K562 (cell line): ENCODE measurements around the gene LTK. TPM values are rescaled to one million over a fixed set of nuclear protein-coding genes. Genes with fewer than 3 reads are reported as not detected.

Experiments
- CEBPG ChIP-seq, 3 experiments: fragments of 200-800 bp in 1 of 3; sonication (Bioruptor generic) in 1 of 3; sonication (generic) in 1 of 3; formaldehyde crosslinking in 1 of 3; IDR thresholded peaks in 2 of 3; conservative IDR thresholded peaks in 1 of 3; 2 replicates each; pipeline versions ENCODE4 v1.6.1 to v1.8.0; 2016 to 2022; ENCODE audit warnings: missing compliant biosample characterization in 2 of 3, missing genetic modification characterization in 2 of 3, mild to moderate bottlenecking in 1 of 3, missing genetic modification reagents in 1 of 3
- CREBBP ChIP-seq: IDR thresholded peaks from one replicate; pipeline ENCODE4 v1.6.1; 2012; ENCODE audit warnings: low read depth, mild to moderate bottlenecking, control low read depth, inconsistent platforms, low read length
- ESRRA ChIP-seq: fragments of 450-650 bp; IDR thresholded peaks from 2 replicates; pipeline ENCODE4 v1.6.1; 2014; ENCODE audit warnings: low read depth, mild to moderate bottlenecking, moderate library complexity, borderline replicate concordance
- MEIS2 ChIP-seq: fragments of 450-650 bp; IDR thresholded peaks from 2 replicates; pipeline ENCODE4 v1.6.1; 2014; ENCODE audit warnings: mild to moderate bottlenecking; ENCODE audit not compliant: partially characterized antibody
- NR2C2 ChIP-seq, 2 experiments: fragments of 200-800 bp in 1 of 2; sonication (Bioruptor generic) in 1 of 2; sonication (generic) in 1 of 2; formaldehyde crosslinking in 1 of 2; IDR thresholded peaks; 2 replicates each; pipeline versions ENCODE4 v1.6.1 to v1.8.0; 2016 to 2022; ENCODE audit warnings: mild to moderate bottlenecking in 1 of 2, missing compliant biosample characterization in 1 of 2, missing genetic modification characterization in 1 of 2, missing genetic modification reagents in 1 of 2
- PCBP1 ChIP-seq: fragments of 200-400 bp; formaldehyde crosslinking; IDR thresholded peaks from 2 replicates; pipeline ENCODE4 v1.6.1; 2018; ENCODE audit warnings: mild to moderate bottlenecking, low read depth, low read length; ENCODE audit not compliant: poor library complexity, severe bottlenecking
- PML ChIP-seq: IDR thresholded peaks from 2 replicates; pipeline ENCODE4 v1.6.1; 2012; ENCODE audit warnings: low read length, inconsistent platforms
- POLR3A ChIP-seq: IDR thresholded peaks from 2 replicates; pipeline ENCODE4 v1.6.1; 2011; ENCODE audit warnings: borderline replicate concordance, mild to moderate bottlenecking, moderate library complexity; ENCODE audit not compliant: insufficient read length, insufficient read depth; ENCODE audit errors: extremely low read depth
- SMAD1 ChIP-seq: fragments of 150-350 bp; IDR thresholded peaks from 2 replicates; pipeline ENCODE4 v1.6.1; 2014; ENCODE audit warnings: low read length, low read depth; ENCODE audit not compliant: partially characterized antibody
- SRSF7 ChIP-seq: fragments of 200-400 bp; formaldehyde crosslinking; optimal IDR thresholded peaks from 2 replicates; pipeline ENCODE3; 2017; ENCODE audit warnings: mild to moderate bottlenecking, low read depth, low read length
- ZNF354B ChIP-seq: fragments of 250-450 bp; sonication (Bioruptor Pico); IDR thresholded peaks from 2 replicates; pipeline ENCODE4 v1.4.0; 2020
- ZNF436 ChIP-seq: fragments of 250-450, 450-650 bp; sonication (Bioruptor Pico); formaldehyde crosslinking; IDR thresholded peaks from 2 replicates; pipeline ENCODE4 v1.7.0; 2020; ENCODE audit warnings: mild to moderate bottlenecking
- polyA plus RNA-seq, 8 experiments: library from polyadenylated mRNA; depleted of rRNA in 4 of 8; stranded (reverse) in 5 of 8; unstranded in 3 of 8; fragments of >200 nt; fragmentation: Nextera tagmentation in 2 of 8; fragmentation: Illumina TruSeq in 1 of 8; extraction: Ambion mirVana in 2 of 8; extraction: Trizol in 1 of 8; gene quantifications; 2 replicates each; pipeline versions ENCODE4 v1.2.1 to v1.2.3, GENCODE V29; 2011 to 2014; ENCODE audit warnings: inconsistent platforms in 1 of 8, missing spikeins in 1 of 8
- total RNA-seq, 7 experiments: library from RNA; depleted of rRNA in 6 of 7; stranded (reverse); fragments of >200 nt in 6 of 7; fragmentation: Illumina TruSeq in 2 of 7; extraction: Trizol in 2 of 7; gene quantifications; 2 replicates each; pipeline versions ENCODE4 v1.2.1 to v1.2.3, GENCODE V29; 2011 to 2021; ENCODE audit warnings: low replicate concordance in 1 of 7
- TF ChIP-seq, protein P1 (sequence below): IDR thresholded peaks from 2 replicates; pipeline ENCODE4 v1.6.1; 2012; ENCODE audit warnings: low read depth, low read length, improper control_type of control experiment, borderline replicate concordance
- TF ChIP-seq, protein P2 (sequence below): sonication (generic); formaldehyde crosslinking; IDR thresholded peaks from 2 replicates; pipeline ENCODE4 v1.8.0; 2022; ENCODE audit warnings: missing genetic modification reagents, mild to moderate bottlenecking, borderline replicate concordance
- TF ChIP-seq, protein P3 (sequence below): IDR thresholded peaks from 3 replicates; pipeline ENCODE4 v1.6.1; 2011; ENCODE audit warnings: borderline replicate concordance, mild to moderate bottlenecking, moderate library complexity; ENCODE audit not compliant: insufficient read length; ENCODE audit errors: extremely low read depth
- TF ChIP-seq, protein P4 (sequence below): sonication (generic); formaldehyde crosslinking; IDR thresholded peaks from 2 replicates; pipeline ENCODE4 v1.8.0; 2022; ENCODE audit warnings: missing genetic modification reagents, mild to moderate bottlenecking, moderate library complexity, borderline replicate concordance
- TF ChIP-seq, protein P5 (sequence below): sonication (generic); IDR thresholded peaks from 2 replicates; pipeline ENCODE4 v1.6.1; 2016

Gene LTK
- total and polyA plus RNA-seq, 9 of the 15 experiments (the other 6 are each of a cell fraction or from before 2014, with no cell fraction given): 0.25 to 4.4 (median 1.8) TPM

DNA sequence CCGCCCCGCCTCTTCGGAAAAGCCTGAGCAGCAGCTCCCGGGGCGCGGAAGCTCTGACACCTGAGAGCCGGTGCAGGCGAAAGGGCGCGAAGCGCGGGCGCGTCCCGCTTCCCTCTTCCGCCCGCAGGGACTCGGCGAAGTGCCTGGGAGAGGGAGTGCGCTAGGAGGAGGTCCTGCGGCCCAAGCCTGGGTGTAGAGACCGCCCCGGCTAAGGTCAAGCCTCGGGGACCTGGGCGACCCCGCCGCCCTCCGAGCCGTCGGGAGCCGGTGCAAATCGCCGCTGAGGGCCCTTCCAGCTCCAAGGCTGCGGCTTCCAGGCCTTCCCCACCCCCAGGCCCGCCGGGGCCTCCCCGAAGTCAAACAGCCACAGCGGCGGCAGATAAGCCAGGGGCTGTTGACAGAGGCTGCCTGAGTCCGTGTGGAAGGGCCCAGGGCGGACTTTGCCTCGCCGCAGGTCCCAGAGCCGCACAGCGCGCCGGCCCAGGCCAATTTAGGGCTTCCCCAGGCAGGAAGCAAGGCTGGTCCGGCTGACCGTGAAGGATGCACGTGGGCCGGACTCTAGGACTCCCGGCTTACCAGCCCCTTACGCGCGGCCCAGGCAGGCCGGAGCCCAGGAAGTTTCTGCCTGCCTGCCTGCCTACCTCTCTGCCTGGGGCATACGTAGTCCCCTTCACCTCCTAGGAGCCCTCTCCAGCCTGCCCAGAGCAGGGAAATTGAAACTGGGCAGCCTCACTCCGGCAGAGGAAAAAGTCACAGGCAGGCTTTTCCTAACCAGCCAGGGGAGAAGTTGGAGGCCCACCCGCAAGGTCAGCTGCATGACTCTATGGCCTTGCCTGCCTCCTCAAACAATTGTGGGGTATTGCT, 17.7 kb downstream of the LTK start (continued):
- TF ChIP-seq, protein P1, sequence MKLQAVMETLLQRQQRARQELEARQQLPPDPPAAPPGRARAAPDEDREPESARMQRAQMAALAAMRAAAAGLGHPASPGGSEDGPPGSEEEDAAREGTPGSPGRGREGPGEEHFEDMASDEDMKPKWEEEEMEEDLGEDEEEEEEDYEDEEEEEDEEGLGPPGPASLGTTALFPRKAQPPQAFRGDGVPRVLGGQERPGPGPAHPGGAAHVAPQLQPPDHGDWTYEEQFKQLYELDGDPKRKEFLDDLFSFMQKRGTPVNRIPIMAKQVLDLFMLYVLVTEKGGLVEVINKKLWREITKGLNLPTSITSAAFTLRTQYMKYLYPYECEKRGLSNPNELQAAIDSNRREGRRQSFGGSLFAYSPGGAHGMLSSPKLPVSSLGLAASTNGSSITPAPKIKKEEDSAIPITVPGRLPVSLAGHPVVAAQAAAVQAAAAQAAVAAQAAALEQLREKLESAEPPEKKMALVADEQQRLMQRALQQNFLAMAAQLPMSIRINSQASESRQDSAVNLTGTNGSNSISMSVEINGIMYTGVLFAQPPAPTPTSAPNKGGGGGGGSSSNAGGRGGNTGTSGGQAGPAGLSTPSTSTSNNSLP: no peak
- TF ChIP-seq, protein P2, sequence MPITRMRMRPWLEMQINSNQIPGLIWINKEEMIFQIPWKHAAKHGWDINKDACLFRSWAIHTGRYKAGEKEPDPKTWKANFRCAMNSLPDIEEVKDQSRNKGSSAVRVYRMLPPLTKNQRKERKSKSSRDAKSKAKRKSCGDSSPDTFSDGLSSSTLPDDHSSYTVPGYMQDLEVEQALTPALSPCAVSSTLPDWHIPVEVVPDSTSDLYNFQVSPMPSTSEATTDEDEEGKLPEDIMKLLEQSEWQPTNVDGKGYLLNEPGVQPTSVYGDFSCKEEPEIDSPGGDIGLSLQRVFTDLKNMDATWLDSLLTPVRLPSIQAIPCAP (CRISPR knock-in tag): no peak
- TF ChIP-seq PCBP1: no peak
- TF ChIP-seq ZNF354B (CRISPR knock-in tag): no peak
- TF ChIP-seq, protein P3, sequence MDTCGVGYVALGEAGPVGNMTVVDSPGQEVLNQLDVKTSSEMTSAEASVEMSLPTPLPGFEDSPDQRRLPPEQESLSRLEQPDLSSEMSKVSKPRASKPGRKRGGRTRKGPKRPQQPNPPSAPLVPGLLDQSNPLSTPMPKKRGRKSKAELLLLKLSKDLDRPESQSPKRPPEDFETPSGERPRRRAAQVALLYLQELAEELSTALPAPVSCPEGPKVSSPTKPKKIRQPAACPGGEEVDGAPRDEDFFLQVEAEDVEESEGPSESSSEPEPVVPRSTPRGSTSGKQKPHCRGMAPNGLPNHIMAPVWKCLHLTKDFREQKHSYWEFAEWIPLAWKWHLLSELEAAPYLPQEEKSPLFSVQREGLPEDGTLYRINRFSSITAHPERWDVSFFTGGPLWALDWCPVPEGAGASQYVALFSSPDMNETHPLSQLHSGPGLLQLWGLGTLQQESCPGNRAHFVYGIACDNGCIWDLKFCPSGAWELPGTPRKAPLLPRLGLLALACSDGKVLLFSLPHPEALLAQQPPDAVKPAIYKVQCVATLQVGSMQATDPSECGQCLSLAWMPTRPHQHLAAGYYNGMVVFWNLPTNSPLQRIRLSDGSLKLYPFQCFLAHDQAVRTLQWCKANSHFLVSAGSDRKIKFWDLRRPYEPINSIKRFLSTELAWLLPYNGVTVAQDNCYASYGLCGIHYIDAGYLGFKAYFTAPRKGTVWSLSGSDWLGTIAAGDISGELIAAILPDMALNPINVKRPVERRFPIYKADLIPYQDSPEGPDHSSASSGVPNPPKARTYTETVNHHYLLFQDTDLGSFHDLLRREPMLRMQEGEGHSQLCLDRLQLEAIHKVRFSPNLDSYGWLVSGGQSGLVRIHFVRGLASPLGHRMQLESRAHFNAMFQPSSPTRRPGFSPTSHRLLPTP: no peak
- no peak for TF ChIP-seq SMAD1
- TF ChIP-seq ESRRA: peak; percentile 36; the same call in 1 of the 2 replicates
- TF ChIP-seq MEIS2: peak; percentile 73
- no peak for TF ChIP-seq CREBBP
- TF ChIP-seq NR2C2 (CRISPR knock-in tag; IDR thresholded peaks at IDR 0.05): peak; percentile 34; the same call in 1 of the 2 replicates
- TF ChIP-seq NR2C2 (tag; IDR thresholded peaks at IDR 0.05): no peak; the same call in none of the 2 replicates
- no peak for TF ChIP-seq ZNF436
- TF ChIP-seq PML: no peak
- TF ChIP-seq, protein P4, sequence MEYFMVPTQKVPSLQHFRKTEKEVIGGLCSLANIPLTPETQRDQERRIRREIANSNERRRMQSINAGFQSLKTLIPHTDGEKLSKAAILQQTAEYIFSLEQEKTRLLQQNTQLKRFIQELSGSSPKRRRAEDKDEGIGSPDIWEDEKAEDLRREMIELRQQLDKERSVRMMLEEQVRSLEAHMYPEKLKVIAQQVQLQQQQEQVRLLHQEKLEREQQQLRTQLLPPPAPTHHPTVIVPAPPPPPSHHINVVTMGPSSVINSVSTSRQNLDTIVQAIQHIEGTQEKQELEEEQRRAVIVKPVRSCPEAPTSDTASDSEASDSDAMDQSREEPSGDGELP (CRISPR knock-in tag): peak; percentile 75
- no peak for TF ChIP-seq POLR3A
- no peak for TF ChIP-seq SRSF7
- no peak for TF ChIP-seq CEBPG (CRISPR knock-in tag; IDR thresholded peaks at IDR 0.05)
- no peak for TF ChIP-seq CEBPG (tag; conservative IDR thresholded peaks at IDR 0.05 in 1 of 2, IDR thresholded peaks at IDR 0.05 in 1 of 2)
- TF ChIP-seq, protein P5, sequence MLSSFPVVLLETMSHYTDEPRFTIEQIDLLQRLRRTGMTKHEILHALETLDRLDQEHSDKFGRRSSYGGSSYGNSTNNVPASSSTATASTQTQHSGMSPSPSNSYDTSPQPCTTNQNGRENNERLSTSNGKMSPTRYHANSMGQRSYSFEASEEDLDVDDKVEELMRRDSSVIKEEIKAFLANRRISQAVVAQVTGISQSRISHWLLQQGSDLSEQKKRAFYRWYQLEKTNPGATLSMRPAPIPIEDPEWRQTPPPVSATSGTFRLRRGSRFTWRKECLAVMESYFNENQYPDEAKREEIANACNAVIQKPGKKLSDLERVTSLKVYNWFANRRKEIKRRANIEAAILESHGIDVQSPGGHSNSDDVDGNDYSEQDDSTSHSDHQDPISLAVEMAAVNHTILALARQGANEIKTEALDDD: no peak
